Measurements from ENCODE around the gene WIZ.
"Not testable (repeated sequence)": the region's sequence is repeated elsewhere in the genome, so short reads cannot be mapped to it uniquely, and the experiment has no call there.

WIZ gene

GRCh38 chr19:15449620-15450527, at the start of gene WIZ:
WIZ (minus strand) TSS chr19:15449956; CDS start chr19:15448307, 1,649 bp downstream.
- DNase-seq (ENCODE audit: low read depth in 2 of 3, low spot score in 2 of 3): peak; percentile 69 to 70 (median 69)

- no peak for DNase-seq (ENCODE audit: low read depth in 2 of 3, low spot score in 2 of 3)
Measured at GRCh38 chr19:15498910-15499309, 49.2 kb upstream of the WIZ start.

- no peak for DNase-seq (ENCODE audit: low read depth in 2 of 3, low spot score in 2 of 3)
Measured at GRCh38 chr19:15498156-15498858, 48.6 kb upstream of the WIZ start.

- no peak for DNase-seq (ENCODE audit: low read depth in 2 of 3, low spot score in 2 of 3)
Measured at GRCh38 chr19:15495151-15495550, 45.4 kb upstream of the WIZ start.

- no peak for DNase-seq (ENCODE audit: low read depth in 2 of 3, low spot score in 2 of 3)
Measured at GRCh38 chr19:15488489-15489226, 38.9 kb upstream of the WIZ start.

GRCh38 chr19:15487038-15487437, 37.3 kb upstream of the WIZ start:
- DNase-seq (ENCODE audit: low read depth in 2 of 3, low spot score in 2 of 3): no peak

- not testable (repeated sequence) for DNase-seq (ENCODE audit: low read depth in 2 of 3, low spot score in 2 of 3)
Measured at GRCh38 chr19:15485768-15486167, 36.0 kb upstream of the WIZ start.

- not testable (repeated sequence) for DNase-seq (ENCODE audit: low read depth in 2 of 3, low spot score in 2 of 3)
Measured at GRCh38 chr19:15480996-15481395, 31.2 kb upstream of the WIZ start.

- DNase-seq (ENCODE audit: low read depth in 2 of 3, low spot score in 2 of 3): no peak
Measured at GRCh38 chr19:15479391-15480345, 29.9 kb upstream of the WIZ start, which contains the start of gene PGLYRP2. PGLYRP2 (minus strand) TSS chr19:15479501; CDS start chr19:15479371, 130 bp downstream.

GRCh38 chr19:15476325-15476724, 26.6 kb upstream of the WIZ start:
- DNase-seq (ENCODE audit: low read depth in 2 of 3, low spot score in 2 of 3): no peak

- DNase-seq (ENCODE audit: low read depth in 2 of 3, low spot score in 2 of 3): no peak
Measured at GRCh38 chr19:15475611-15476010, 25.9 kb upstream of the WIZ start.

GRCh38 chr19:15475169-15475568, 25.4 kb upstream of the WIZ start:
- DNase-seq (ENCODE audit: low read depth in 2 of 3, low spot score in 2 of 3): no peak

- not testable (repeated sequence) for DNase-seq (ENCODE audit: low read depth in 2 of 3, low spot score in 2 of 3)
Measured at GRCh38 chr19:15473821-15474220, 24.1 kb upstream of the WIZ start.

- no peak for DNase-seq (ENCODE audit: low read depth in 2 of 3, low spot score in 2 of 3)
Measured at GRCh38 chr19:15471639-15472101, 21.9 kb upstream of the WIZ start.

- DNase-seq (ENCODE audit: low read depth in 2 of 3, low spot score in 2 of 3): no peak
Measured at GRCh38 chr19:15469513-15470297, 19.9 kb upstream of the WIZ start.

GRCh38 chr19:15468675-15469512, 19.1 kb upstream of the WIZ start:
- DNase-seq (ENCODE audit: low read depth in 2 of 3, low spot score in 2 of 3): no peak

- no peak for DNase-seq (ENCODE audit: low read depth in 2 of 3, low spot score in 2 of 3)
Measured at GRCh38 chr19:15467734-15468214, 18.0 kb upstream of the WIZ start.
